Activated T-helper 1 cell treated with Interleukin-2 at 50 U/mL for 16 hours (primary cell): ENCODE data around the gene OR4X1.
"Not testable (repeated sequence)": the region's sequence is repeated elsewhere in the genome, so short reads cannot be mapped to it uniquely, and the experiment has no call there.

Experiments
- DNase-seq: peaks from one replicate; pipeline ENCODE4 v3.0.0-alpha.2; 2020; ENCODE audit warnings: low read depth

OR4X1 gene

GRCh38 chr11:48263423-48263911 is at the start of gene OR4X1:
Gene OR4X1 (plus strand): TSS chr11:48263861. CDS start chr11:48263861, 0 bp downstream.
- no peak for DNase-seq

- no peak for DNase-seq
Measured at GRCh38 chr11:48216510-48216909, 47.2 kb upstream of the OR4X1 start, which contains the start of gene OR4B1. Gene OR4B1 (plus strand): TSS chr11:48216810. CDS start chr11:48216810, 0 bp downstream.

DNA sequence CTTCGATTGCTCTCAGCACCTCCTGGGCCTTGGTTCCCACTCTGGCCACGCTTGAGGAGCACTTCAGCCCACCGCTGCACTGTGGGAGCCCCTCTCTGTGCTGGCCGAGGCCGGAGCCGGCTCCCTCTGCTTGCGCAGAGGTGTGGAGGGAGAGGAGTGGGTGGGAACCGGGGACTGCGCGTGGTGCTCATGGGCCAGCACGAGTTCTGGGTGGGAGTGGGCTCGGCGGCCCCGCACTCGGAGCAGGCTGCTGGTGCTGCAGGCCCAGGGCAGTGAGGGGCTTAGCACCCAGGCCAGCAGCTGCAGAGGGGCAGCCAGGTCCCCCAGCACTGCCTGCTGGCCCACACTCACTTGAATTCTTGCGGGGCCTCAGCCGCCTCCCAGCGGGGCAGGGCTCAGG is 34.9 kb upstream of the OR4X1 start:
- no peak for DNase-seq

GRCh38 chr11:48230057-48230456 is 33.6 kb upstream of the OR4X1 start:
- DNase-seq = not testable (repeated sequence)

GRCh38 chr11:48237727-48238126 is 25.9 kb upstream of the OR4X1 start:
- DNase-seq = no peak

DNA sequence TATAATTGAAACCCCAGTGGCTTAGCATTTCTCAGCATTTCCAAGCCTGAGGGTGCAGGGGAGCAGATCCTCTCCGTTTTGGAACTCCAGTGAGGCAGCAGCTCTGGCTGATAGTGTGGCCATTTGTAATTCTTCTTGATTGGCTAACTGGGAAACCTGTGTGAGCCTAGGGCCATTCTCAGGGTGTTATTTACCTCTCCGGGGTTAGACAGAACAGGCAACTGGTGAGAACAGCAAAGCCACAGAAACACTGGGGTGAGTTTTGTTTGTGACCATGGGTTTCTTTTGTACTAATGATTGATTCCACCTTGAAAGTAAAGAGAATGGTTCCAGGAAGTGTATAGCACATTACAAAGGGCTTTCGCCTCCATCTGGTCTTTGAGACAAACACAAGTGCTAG is 21.2 kb upstream of the OR4X1 start:
- DNase-seq = no peak

GRCh38 chr11:48244804-48245203 is 18.9 kb upstream of the OR4X1 start, which contains the start of gene OR4X2:
Gene OR4X2 (plus strand): TSS chr11:48245104. CDS start chr11:48245104, 0 bp downstream.
- no peak for DNase-seq

DNA sequence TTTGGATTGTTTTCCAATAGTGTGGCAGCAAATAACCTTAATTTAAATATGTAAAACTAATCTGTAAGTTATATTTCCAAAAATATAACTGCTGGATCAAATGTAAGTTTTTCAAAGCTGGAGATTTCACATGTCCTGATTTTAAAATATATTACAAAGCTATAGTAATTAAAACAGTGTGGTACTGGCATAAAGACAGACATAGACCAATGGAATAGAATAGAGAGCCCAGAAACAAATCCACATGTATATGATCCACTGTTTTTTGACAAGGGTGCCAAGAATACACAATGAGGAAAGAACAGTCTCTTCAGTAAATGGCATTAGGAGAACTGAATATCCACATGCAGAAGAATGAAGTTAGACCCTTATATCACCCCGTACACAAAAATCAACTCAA is 14.8 kb upstream of the OR4X1 start:
- no peak for DNase-seq

- no peak for DNase-seq
Measured at GRCh38 chr11:48261600-48261999, 2.1 kb upstream of the OR4X1 start.

DNA sequence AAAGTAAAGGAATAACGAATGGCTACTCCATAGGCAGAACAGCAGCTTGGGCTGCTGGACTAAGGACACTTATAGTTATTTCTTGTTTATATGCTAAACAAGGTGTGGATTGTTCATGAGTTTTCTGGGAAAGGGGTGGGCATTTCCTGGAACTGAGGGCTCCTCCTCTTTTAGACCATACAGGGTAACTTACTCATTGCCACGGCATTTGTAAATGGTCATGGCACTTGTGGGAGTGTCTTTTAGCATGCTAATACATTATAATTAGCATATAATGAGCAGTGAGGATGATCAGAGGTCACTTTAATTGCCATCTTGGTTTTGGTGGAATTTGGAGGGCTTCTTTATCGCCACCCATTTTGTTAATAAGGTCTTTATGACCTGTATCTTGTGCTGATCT is 7.0 kb downstream of the OR4X1 start:
- DNase-seq = no peak

GRCh38 chr11:48272606-48273005 is 8.9 kb downstream of the OR4X1 start:
- no peak for DNase-seq

DNA sequence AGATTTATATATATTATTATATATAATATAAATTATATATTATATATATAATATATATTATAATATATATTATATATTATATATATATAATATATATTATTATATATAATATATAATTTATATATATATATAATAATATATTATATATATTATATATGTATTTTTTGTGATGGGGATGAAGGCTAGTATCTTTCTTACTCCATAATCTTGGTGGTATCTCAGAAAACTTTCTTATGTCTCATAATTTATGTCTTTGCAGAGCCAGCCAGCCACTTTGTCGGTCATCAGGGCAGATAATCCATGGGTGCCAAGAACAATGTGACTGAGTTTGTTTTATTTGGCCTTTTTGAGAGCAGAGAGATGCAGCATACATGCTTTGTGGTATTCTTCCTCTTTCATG is 42.3 kb downstream of the OR4X1 start, which contains the start of gene OR4S1:
Gene OR4S1, plus strand, starts transcription at position 301 of the 400 bp plus-strand sequence. Its CDS starts 0 bp downstream, at position 301.
- DNase-seq = no peak

DNA sequence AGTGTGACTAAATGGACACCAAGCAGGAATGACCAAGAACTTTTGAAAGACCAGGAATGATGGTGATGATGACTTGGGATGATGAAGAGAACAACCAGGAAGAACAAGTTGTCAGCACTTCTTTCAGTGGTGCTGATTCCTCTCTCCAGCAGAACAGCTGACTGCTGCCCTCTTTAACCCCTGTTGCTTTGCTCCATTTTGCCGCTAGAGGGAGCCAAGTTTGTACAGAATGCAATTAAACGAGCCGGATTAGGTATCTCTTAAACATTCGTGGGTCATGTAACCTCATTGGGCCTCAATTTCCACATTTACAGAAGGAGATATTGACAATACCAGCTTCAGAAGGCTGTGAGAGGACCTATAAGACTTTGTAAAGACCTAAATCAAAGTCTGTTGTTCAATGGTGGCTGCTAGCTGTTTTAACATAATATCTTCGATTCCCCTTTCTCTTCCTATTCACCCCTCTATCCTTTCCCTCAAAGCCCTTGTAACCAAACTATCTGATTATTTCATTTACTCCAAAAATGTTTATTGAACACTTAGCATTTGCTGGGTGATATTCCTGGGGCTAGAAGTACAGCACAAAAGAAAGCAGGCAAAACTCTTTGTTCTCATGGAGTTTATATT is 44.2 kb downstream of the OR4X1 start:
- DNase-seq = peak; percentile 5

GRCh38 chr11:48313590-48313989 is 49.9 kb downstream of the OR4X1 start:
- not testable (repeated sequence) for DNase-seq
